Gastroesophageal sphincter (tissue), 3 donors: ENCODE results near the gene PDE2A.

ENCODE experiments used
- EP300 ChIP-seq: sonication (generic); formaldehyde crosslinking; IDR thresholded peaks from one replicate; pipeline ENCODE4 v1.6.1; 2017; ENCODE audit warnings: antibody characterized with exemption, mild to moderate bottlenecking
- POLR2A ChIP-seq, 2 donors: fragments of 450-650 bp; IDR thresholded peaks; one replicate each; pipeline ENCODE4 v1.6.1; 2017; ENCODE audit warnings: antibody characterized with exemption in 2 of 2, mild to moderate bottlenecking in 2 of 2, moderate library complexity in 1 of 2
- POLR2AphosphoS5 ChIP-seq: sonication (generic); formaldehyde crosslinking; IDR thresholded peaks from one replicate; pipeline ENCODE4 v1.6.1; 2017; ENCODE audit warnings: antibody characterized with exemption
- TF ChIP-seq, protein P1 (sequence below), 4 experiments: fragments of 200-600 bp in 2 of 4; fragments of 450-650 bp in 2 of 4; sonication (generic) in 1 of 4; IDR thresholded peaks; one replicate each; pipeline ENCODE4 v1.5.1; 2017 to 2019; ENCODE audit warnings: antibody characterized with exemption in 4 of 4, mild to moderate bottlenecking in 2 of 4, moderate library complexity in 2 of 4

GRCh38 chr11:72562431-72562830 is 111.8 kb downstream of the PDE2A start:
- TF ChIP-seq POLR2A (IDR thresholded peaks at IDR 0.05): no peak
- TF ChIP-seq, protein P1, sequence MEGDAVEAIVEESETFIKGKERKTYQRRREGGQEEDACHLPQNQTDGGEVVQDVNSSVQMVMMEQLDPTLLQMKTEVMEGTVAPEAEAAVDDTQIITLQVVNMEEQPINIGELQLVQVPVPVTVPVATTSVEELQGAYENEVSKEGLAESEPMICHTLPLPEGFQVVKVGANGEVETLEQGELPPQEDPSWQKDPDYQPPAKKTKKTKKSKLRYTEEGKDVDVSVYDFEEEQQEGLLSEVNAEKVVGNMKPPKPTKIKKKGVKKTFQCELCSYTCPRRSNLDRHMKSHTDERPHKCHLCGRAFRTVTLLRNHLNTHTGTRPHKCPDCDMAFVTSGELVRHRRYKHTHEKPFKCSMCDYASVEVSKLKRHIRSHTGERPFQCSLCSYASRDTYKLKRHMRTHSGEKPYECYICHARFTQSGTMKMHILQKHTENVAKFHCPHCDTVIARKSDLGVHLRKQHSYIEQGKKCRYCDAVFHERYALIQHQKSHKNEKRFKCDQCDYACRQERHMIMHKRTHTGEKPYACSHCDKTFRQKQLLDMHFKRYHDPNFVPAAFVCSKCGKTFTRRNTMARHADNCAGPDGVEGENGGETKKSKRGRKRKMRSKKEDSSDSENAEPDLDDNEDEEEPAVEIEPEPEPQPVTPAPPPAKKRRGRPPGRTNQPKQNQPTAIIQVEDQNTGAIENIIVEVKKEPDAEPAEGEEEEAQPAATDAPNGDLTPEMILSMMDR (IDR thresholded peaks at IDR 0.05): no peak
- no peak for TF ChIP-seq POLR2AphosphoS5
- TF ChIP-seq EP300: no peak
